Choroid plexus epithelial cell (primary cell): ENCODE measurements around the gene DVL1.

Experiments
- DNase-seq: peaks from one replicate; pipeline ENCODE4 v3.0.0-alpha.2; 2010; ENCODE audit warnings: low read depth
- H3K4me3 ChIP-seq: 2 replicates; pipeline ENCODE4 v1.5.1; 2011; ENCODE audit warnings: low read depth, mild to moderate bottlenecking, control low read depth, low read length, moderate library complexity
- CTCF ChIP-seq: conservative IDR thresholded peaks from 2 replicates; pipeline ENCODE4 v1.5.1; 2011; ENCODE audit warnings: low read depth, mild to moderate bottlenecking, control low read depth, inconsistent platforms, low read length, moderate library complexity

Gene DVL1

GRCh38 chr1:1293263-1294249 lies 55.7 kb downstream of the DVL1 start:
- H3K4me3 ChIP-seq: no peak overlapping the region
- no peak for TF ChIP-seq CTCF
- no peak for DNase-seq

DNA sequence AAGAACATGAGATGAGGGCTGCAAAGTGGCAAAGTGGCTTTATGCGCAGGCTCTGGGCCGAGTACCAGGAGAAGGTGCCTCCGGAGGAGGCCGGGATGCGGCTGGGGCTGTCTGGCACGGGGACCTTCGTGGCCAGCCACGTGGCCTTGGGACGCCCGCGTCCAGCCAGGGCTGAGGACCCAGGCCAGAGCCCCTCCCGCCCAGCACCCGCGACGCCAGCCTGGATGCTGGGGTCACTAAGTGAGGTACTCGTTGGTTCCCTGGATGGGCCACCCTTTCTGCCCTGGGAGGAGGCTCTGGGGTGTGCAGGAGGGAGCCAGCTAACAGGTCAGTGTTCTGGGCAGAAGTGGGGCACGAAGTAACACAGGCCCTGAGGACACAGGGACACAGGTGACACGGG lies 56.4 kb downstream of the DVL1 start:
- DNase-seq: no peak
- no peak overlapping the region for H3K4me3 ChIP-seq
- TF ChIP-seq CTCF: no peak

GRCh38 chr1:1292442-1292779 lies 56.8 kb downstream of the DVL1 start:
- DNase-seq: no peak
- TF ChIP-seq CTCF: no peak

DNA sequence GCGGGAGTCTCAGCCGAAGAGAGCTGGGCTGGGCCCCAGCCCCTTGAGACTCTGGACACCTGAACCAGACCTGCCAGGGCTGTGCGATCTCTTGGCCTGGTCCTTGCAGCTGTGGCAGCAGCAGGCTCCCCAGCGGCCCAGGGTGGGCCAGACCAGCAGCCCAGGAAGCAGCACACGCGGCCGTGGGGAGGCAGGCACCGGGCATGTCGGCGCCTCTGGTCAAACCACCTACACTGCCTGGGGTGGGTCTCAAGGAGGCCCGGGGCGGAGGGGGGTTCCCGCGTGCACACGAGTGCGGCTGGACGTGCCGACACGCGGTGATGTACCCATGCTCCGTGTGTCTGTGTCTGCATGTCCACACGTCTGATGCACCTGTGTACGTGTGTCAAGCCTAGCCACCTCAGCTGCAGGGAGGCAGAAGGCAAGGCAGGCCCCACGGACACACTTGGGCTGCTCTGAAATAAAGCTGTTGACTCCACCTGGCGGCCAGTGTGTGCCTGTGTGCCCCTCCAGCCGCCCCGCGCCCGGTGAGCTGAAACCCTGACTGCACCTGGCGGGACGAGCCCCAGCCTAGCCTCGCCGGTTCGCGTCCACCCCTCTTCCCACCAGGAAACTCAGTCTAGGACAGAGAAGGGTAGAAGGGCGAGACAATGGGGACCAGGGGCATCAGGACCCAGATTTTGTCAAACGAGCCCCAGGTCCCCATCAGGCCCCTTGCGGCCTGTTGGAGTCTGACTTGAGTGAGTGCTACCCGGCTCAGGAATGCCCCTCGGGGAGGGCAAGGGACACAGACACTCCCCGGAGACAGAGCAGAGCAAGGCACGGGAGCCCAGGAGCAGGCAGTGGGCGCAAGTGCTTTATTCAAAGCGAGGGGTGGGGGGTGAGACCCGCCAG lies 57.4 kb downstream of the DVL1 start:
- no peak overlapping the region for H3K4me3 ChIP-seq
- peak; percentile 72 for DNase-seq
- peak; percentile 75 for TF ChIP-seq CTCF

More at GRCh38 chr1:1292442-1292779, 56.8 kb downstream of the DVL1 start:
- H3K4me3 ChIP-seq: no peak overlapping the region

GRCh38 chr1:1291023-1291528 lies 58.1 kb downstream of the DVL1 start:
- no peak for TF ChIP-seq CTCF
- no peak for DNase-seq
- no peak overlapping the region for H3K4me3 ChIP-seq

GRCh38 chr1:1290238-1290731 lies 58.9 kb downstream of the DVL1 start:
- H3K4me3 ChIP-seq: no peak overlapping the region
- TF ChIP-seq CTCF: peak; percentile 79
- DNase-seq: peak; percentile 67
